Thyroid gland (tissue), 4 donors: ENCODE data around the gene NAA16. TPM values are rescaled to one million over a fixed set of nuclear protein-coding genes. Genes with fewer than 3 reads are reported as not detected.
A peak's percentile ranks its signal among the peaks of the same experiment; 100 is the strongest.

Experiments used
- DNase-seq, 2 donors: peaks; one replicate each; pipeline ENCODE4 v3.0.0-alpha.2; 2019
- H3K27ac ChIP-seq, 3 donors: fragments of 200-600 bp; sonication (generic); 1 replicate in 2 of 3; 2 replicates in 1 of 3; pipeline ENCODE4 v1.5.1; 2016 to 2019; ENCODE audit warnings: mild to moderate bottlenecking in 1 of 3, moderate library complexity in 1 of 3
- H3K27me3 ChIP-seq: fragments of 200-600 bp; sonication (generic); one replicate; pipeline ENCODE4 v1.5.1; 2019
- H3K36me3 ChIP-seq, 2 donors: fragments of 200-600 bp; sonication (generic); one replicate each; pipeline ENCODE4 v1.5.1; 2016 to 2019
- H3K4me1 ChIP-seq, 2 donors: fragments of 200-600 bp; sonication (generic); one replicate each; pipeline ENCODE4 v1.5.1; 2017 to 2019
- H3K4me3 ChIP-seq, 3 donors: fragments of 200-600 bp; sonication (generic); replicated peaks in 1 of 3; 1 replicate in 2 of 3; 2 replicates in 1 of 3; pipeline ENCODE4 v1.5.1; 2016; ENCODE audit warnings: mild to moderate bottlenecking in 1 of 3
- H3K9me3 ChIP-seq: fragments of 200-600 bp; sonication (generic); one replicate; pipeline ENCODE4 v1.5.1; 2017
- CTCF ChIP-seq, 6 experiments: fragments of 200-600 bp in 3 of 6; fragments of 450-650 bp in 3 of 6; sonication (generic) in 3 of 6; IDR thresholded peaks; one replicate each; pipeline ENCODE4 v1.5.1; 2016 to 2019; ENCODE audit warnings: antibody characterized with exemption in 6 of 6, mild to moderate bottlenecking in 2 of 6, inconsistent platforms in 1 of 6, moderate library complexity in 1 of 6
- POLR2A ChIP-seq, 2 donors: fragments of 450-650 bp; IDR thresholded peaks; one replicate each; pipeline ENCODE4 v1.6.1; 2017; ENCODE audit warnings: antibody characterized with exemption in 2 of 2, mild to moderate bottlenecking in 2 of 2, moderate library complexity in 1 of 2
- WGBS, 2 donors: methylation state at CpG; one replicate each; pipeline ENCODE4 v1.1.5; 2017; 5-methylcytosine and 5-hydroxymethylcytosine counted together
- intact Hi-C: fragments of 100-400 bp; cut with DNase I; formaldehyde crosslinking; loops from one replicate; pipeline ENCODE4 v1.15.1; 2023
- total RNA-seq, 4 donors: library from RNA; depleted of rRNA; stranded (reverse); fragments of >200 nt; gene quantifications; one replicate each; pipeline ENCODE4 v1.2.3, GENCODE V29; 2016

The NAA16 gene
- total RNA-seq, 4 donors from 2014 or later: 16.9 to 42.7 (median 19.0) TPM

GRCh38 chr13:41311406-41312175, 524 bp downstream of the NAA16 start:
- 0% methylated on average over 26 to 31 of the region's 73 CpGs for WGBS, 2 donors
- no peaks in the 10 kb centered on the region for H3K27me3 ChIP-seq
- H3K4me3 ChIP-seq: peak overlapping the region; percentile 91 to 97 (median 96)
- peak; percentile 37 to 40 for DNase-seq
- H3K4me1 ChIP-seq: peaks cover 17 to 27% of the 10 kb centered on the region in 2 donors
- intact Hi-C loops: no loop called here
- TF ChIP-seq POLR2A (IDR thresholded peaks at IDR 0.05): peak in 1 of 2 donors; percentile 10
- peak in 1 of 6 experiments; percentile 0 for TF ChIP-seq CTCF (IDR thresholded peaks at IDR 0.05)
- no peaks in the 10 kb centered on the region for H3K9me3 ChIP-seq
- H3K27ac ChIP-seq: peak overlapping the region; percentile 83 to 97 (median 93)
- H3K36me3 ChIP-seq: no peaks in the 10 kb centered on the region

- WGBS, 2 donors: 0 to 1% methylated on average over 11 of the region's 11 CpGs
- Histone ChIP-seq H3K9me3 (no peaks in the 10 kb centered on the region), H3K36me3 (no peaks in the 10 kb centered on the region), H3K27ac (peak overlapping the region; percentile 83 to 97 (median 93)), H3K4me1 (peaks cover 17 to 27% of the 10 kb centered on the region in 2 donors), H3K4me3 (peak overlapping the region; percentile 91 to 97 (median 96)), H3K27me3 (no peaks in the 10 kb centered on the region)
- TF ChIP-seq CTCF (IDR thresholded peaks at IDR 0.05): no peak
- TF ChIP-seq POLR2A (IDR thresholded peaks at IDR 0.05): no peak
- intact Hi-C loops: no loop called here
- DNase-seq: peak; percentile 57 to 58
Measured at GRCh38 chr13:41312176-41312500, 1.1 kb downstream of the NAA16 start.

GRCh38 chr13:41313117-41313516, 2.0 kb downstream of the NAA16 start:
- 67 to 73% methylated on average over 5 of the region's 5 CpGs for WGBS, 2 donors
- H3K36me3 ChIP-seq: no peaks in the 10 kb centered on the region
- no peaks in the 10 kb centered on the region for H3K9me3 ChIP-seq
- H3K27me3 ChIP-seq: no peaks in the 10 kb centered on the region
- H3K27ac ChIP-seq: no peak overlapping the region
- H3K4me1 ChIP-seq: peaks cover 17 to 27% of the 10 kb centered on the region in 2 donors
- TF ChIP-seq CTCF (IDR thresholded peaks at IDR 0.05) (no peak), POLR2A (IDR thresholded peaks at IDR 0.05) (no peak)
- intact Hi-C loops: no loop called here
- DNase-seq: no peak
- H3K4me3 ChIP-seq: no peak overlapping the region

- Histone ChIP-seq H3K36me3 (no peaks in the 10 kb centered on the region), H3K4me3 (no peak overlapping the region), H3K4me1 (peaks cover 17 to 27% of the 10 kb centered on the region in 2 donors), H3K27ac (no peak overlapping the region), H3K27me3 (no peaks in the 10 kb centered on the region), H3K9me3 (no peaks in the 10 kb centered on the region)
- intact Hi-C loops: no loop called here
- TF ChIP-seq CTCF (IDR thresholded peaks at IDR 0.05) (no peak), POLR2A (IDR thresholded peaks at IDR 0.05) (no peak)
- 90 to 92% methylated on average over 6 of the region's 6 CpGs for WGBS, 2 donors
- no peak for DNase-seq
Measured at GRCh38 chr13:41313659-41314197, 2.7 kb downstream of the NAA16 start.

- Histone ChIP-seq H3K27ac (no peak overlapping the region), H3K36me3 (no peaks in the 10 kb centered on the region), H3K9me3 (no peaks in the 10 kb centered on the region), H3K4me1 (peaks cover 17 to 27% of the 10 kb centered on the region in 2 donors), H3K4me3 (no peak overlapping the region), H3K27me3 (no peaks in the 10 kb centered on the region)
- 94 to 95% methylated on average over 5 of the region's 5 CpGs for WGBS, 2 donors
- no peak for TF ChIP-seq CTCF (IDR thresholded peaks at IDR 0.05)
- no peak for TF ChIP-seq POLR2A (IDR thresholded peaks at IDR 0.05)
- DNase-seq: no peak
- intact Hi-C loops: no loop called here
Measured at GRCh38 chr13:41315443-41316047, 4.5 kb downstream of the NAA16 start.
